CD14-positive monocyte (primary cell): ENCODE measurements around the gene KCNQ1. TPM values are rescaled to one million over a fixed set of nuclear protein-coding genes. Genes with fewer than 3 reads are reported as not detected.

Experiments used
- DNase-seq, 3 donors: peaks; one replicate each; pipeline ENCODE4 v3.0.0-alpha.2; 2011 to 2022
- H2AFZ ChIP-seq: 2 replicates; pipeline ENCODE4 v1.6.0; 2012; ENCODE audit warnings: mild to moderate bottlenecking, low read depth, low read length, inconsistent platforms; ENCODE audit not compliant: insufficient read depth, poor library complexity, severe bottlenecking
- H3K27ac ChIP-seq, 2 donors: 1 replicate in 1 of 2; 2 replicates in 1 of 2; pipeline ENCODE4 v1.5.1; 2012 to 2013; ENCODE audit warnings: low read length in 2 of 2, control low read depth in 1 of 2, inconsistent platforms in 1 of 2, low read depth in 1 of 2, mild to moderate bottlenecking in 1 of 2
- H3K27me3 ChIP-seq, 2 donors: one replicate each; pipeline versions ENCODE4 v1.6.0 to v1.6.1; 2011 to 2013; ENCODE audit warnings: low read length in 2 of 2; ENCODE audit not compliant: control insufficient read depth in 2 of 2, insufficient read depth in 2 of 2
- H3K36me3 ChIP-seq, 2 donors: replicated peaks in 1 of 2; 1 replicate in 1 of 2; 2 replicates in 1 of 2; pipeline versions ENCODE4 v1.5.1 to v1.6.1; 2012 to 2013; ENCODE audit warnings: low read length in 2 of 2, control low read depth in 1 of 2, inconsistent platforms in 1 of 2, mild to moderate bottlenecking in 1 of 2; ENCODE audit not compliant: insufficient read depth in 2 of 2, control insufficient read depth in 1 of 2
- H3K4me1 ChIP-seq, 2 donors: 1 replicate in 1 of 2; 2 replicates in 1 of 2; pipeline versions ENCODE4 v1.5.1 to v1.6.1; 2012 to 2013; ENCODE audit warnings: low read length in 2 of 2, control low read depth in 1 of 2, inconsistent platforms in 1 of 2, mild to moderate bottlenecking in 1 of 2, moderate library complexity in 1 of 2; ENCODE audit not compliant: insufficient read depth in 2 of 2, control insufficient read depth in 1 of 2
- H3K4me2 ChIP-seq: replicated peaks from 2 replicates; pipeline ENCODE3; 2012; ENCODE audit warnings: low read length, moderate library complexity, mild to moderate bottlenecking; ENCODE audit not compliant: poor library complexity, severe bottlenecking; ENCODE audit errors: extremely low read depth
- H3K4me3 ChIP-seq, 3 experiments: fragments of 200-600 bp in 1 of 3; sonication (generic) in 1 of 3; replicated peaks in 1 of 3; 1 replicate in 2 of 3; 2 replicates in 1 of 3; pipeline ENCODE4 v1.5.1; 2011 to 2013; ENCODE audit warnings: low read length in 3 of 3, mild to moderate bottlenecking in 3 of 3, control low read depth in 2 of 3, low read depth in 2 of 3, inconsistent platforms in 1 of 3, moderate library complexity in 1 of 3
- H3K79me2 ChIP-seq: 2 replicates; pipeline ENCODE4 v1.6.0; 2012; ENCODE audit warnings: mild to moderate bottlenecking, control low read depth, inconsistent platforms, low read length, moderate library complexity; ENCODE audit not compliant: insufficient read depth
- H3K9ac ChIP-seq: 2 replicates; pipeline ENCODE4 v1.6.0; 2017; ENCODE audit warnings: low read length, mild to moderate bottlenecking; ENCODE audit not compliant: insufficient read depth, poor library complexity, severe bottlenecking
- H3K9me3 ChIP-seq, 2 donors: replicated peaks in 1 of 2; 1 replicate in 1 of 2; 2 replicates in 1 of 2; pipeline versions ENCODE4 v1.5.1 to v1.6.1; 2012 to 2013; ENCODE audit warnings: low read length in 2 of 2, control low read depth in 1 of 2; ENCODE audit not compliant: control insufficient read depth in 1 of 2, insufficient read depth in 1 of 2
- H4K20me1 ChIP-seq: 2 replicates; pipeline ENCODE4 v1.6.0; 2012; ENCODE audit warnings: mild to moderate bottlenecking, low read length, control low read depth, moderate library complexity; ENCODE audit not compliant: insufficient read depth
- H3K27ac Mint-ChIP-seq, 7 donors: one replicate each; pipeline ENCODE4 v1.8.0; 2020; ENCODE audit warnings: mild to moderate bottlenecking in 7 of 7, mixed read lengths in 7 of 7, moderate library complexity in 6 of 7, inconsistent platforms in 2 of 7
- H3K27me3 Mint-ChIP-seq, 3 donors: one replicate each; pipeline ENCODE4 v1.8.0; 2021 to 2022; ENCODE audit warnings: low read depth in 3 of 3, mild to moderate bottlenecking in 3 of 3, mixed read lengths in 3 of 3, moderate library complexity in 3 of 3, inconsistent platforms in 1 of 3
- H3K36me3 Mint-ChIP-seq, 2 donors: one replicate each; pipeline ENCODE4 v1.8.0; 2020; ENCODE audit warnings: mixed read lengths in 2 of 2, inconsistent platforms in 1 of 2, mild to moderate bottlenecking in 1 of 2
- H3K4me1 Mint-ChIP-seq: one replicate; pipeline ENCODE4 v1.8.0; 2020; ENCODE audit warnings: mild to moderate bottlenecking, mixed read lengths
- H3K4me3 Mint-ChIP-seq, 2 donors: one replicate each; pipeline ENCODE4 v1.8.0; 2020; ENCODE audit warnings: mild to moderate bottlenecking in 2 of 2, mixed read lengths in 2 of 2, moderate library complexity in 1 of 2
- H3K9me3 Mint-ChIP-seq, 7 donors: one replicate each; pipeline ENCODE4 v1.8.0; 2020 to 2022; ENCODE audit warnings: mixed read lengths in 7 of 7, mild to moderate bottlenecking in 6 of 7, moderate library complexity in 6 of 7, inconsistent platforms in 2 of 7
- CTCF ChIP-seq: fragments of 200-600 bp; IDR thresholded peaks from one replicate; pipeline ENCODE4 v1.8.0; 2022; ENCODE audit warnings: antibody characterized with exemption, mild to moderate bottlenecking
- WGBS: methylation state at CpG from one replicate; pipeline ENCODE4 v1.1.5; 2013; ENCODE audit warnings: missing lambda C conversion rate; ENCODE audit not compliant: insufficient coverage; 5-methylcytosine and 5-hydroxymethylcytosine counted together
- intact Hi-C, 2 donors: fragments of 100-400 bp; cut with micrococcal nuclease; formaldehyde crosslinking; loops; one replicate each; pipeline versions ENCODE4 v1.15.0 to v1.15.1; 2023
- polyA plus RNA-seq, 3 donors: library from polyadenylated mRNA; depleted of rRNA in 1 of 3; unstranded in 2 of 3; stranded (reverse) in 1 of 3; fragments of 300-500 nt in 2 of 3; fragments of >200 nt in 1 of 3; fragmentation: Illumina TruSeq in 2 of 3; gene quantifications; 1 replicate in 2 of 3; 2 replicates in 1 of 3; pipeline ENCODE4 v1.2.3, GENCODE V29; 2012 to 2021

Gene KCNQ1
- polyA plus RNA-seq, 3 donors, result 14.9 to 31.8 (median 21.6) TPM

DNA sequence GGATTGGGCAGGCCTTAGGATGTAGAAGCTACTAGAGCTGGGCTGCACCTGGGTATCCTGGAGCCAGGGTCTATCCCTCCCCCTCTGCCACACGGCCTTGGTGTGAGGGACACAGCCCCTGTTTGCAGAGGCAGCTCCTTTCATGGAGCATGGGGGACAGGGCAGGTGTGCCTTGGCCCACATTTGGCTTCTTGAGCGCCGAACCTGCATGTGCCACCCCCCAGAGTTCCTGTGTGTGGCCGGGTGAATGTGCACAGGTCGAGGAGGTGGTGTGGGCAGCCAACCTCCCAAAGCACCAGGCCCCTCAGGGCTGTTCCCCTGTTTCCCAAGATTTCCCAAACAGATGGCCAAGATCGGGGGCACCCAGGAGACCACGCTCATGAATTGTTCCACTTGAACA lies 262.9 kb downstream of the KCNQ1 start:
- DNase-seq, result no peak
- no peak for TF ChIP-seq CTCF
- no peak overlapping the region for H3K9ac ChIP-seq
- Mint-ChIP-seq H3K27me3 (peaks cover 0 to 6% (median 0%) of the 10 kb centered on the region in 3 donors), H3K27ac (no peak overlapping the region), H3K36me3 (peaks cover 20 to 26% of the 10 kb centered on the region in 2 donors), H3K4me1 (peaks cover 19% of the 10 kb centered on the region), H3K4me3 (no peak overlapping the region), H3K9me3 (peaks cover 0 to 8% (median 2%) of the 10 kb centered on the region in 7 donors)
- peaks cover 93% of the 10 kb centered on the region for H4K20me1 ChIP-seq
- no peak overlapping the region for H3K27ac ChIP-seq
- no peak overlapping the region for H2AFZ ChIP-seq
- H3K36me3 ChIP-seq, result peaks cover 0 to 4% of the 10 kb centered on the region in 2 donors
- no peaks in the 10 kb centered on the region for H3K27me3 ChIP-seq
- no peak overlapping the region for H3K4me3 ChIP-seq
- no peak overlapping the region for H3K4me2 ChIP-seq
- H3K4me1 ChIP-seq, result peaks cover 0 to 8% of the 10 kb centered on the region in 2 donors
- H3K79me2 ChIP-seq, result no peaks in the 10 kb centered on the region
- H3K9me3 ChIP-seq, result peaks cover 0 to 7% of the 10 kb centered on the region in 2 donors
- intact Hi-C loops, result no loop called here
- WGBS, result 100% methylated on average over 1 of the region's 7 CpGs

GRCh38 chr11:2708151-2708581 lies 263.4 kb downstream of the KCNQ1 start:
- Histone ChIP-seq H3K27me3 (no peaks in the 10 kb centered on the region), H3K9ac (no peak overlapping the region), H3K36me3 (peaks cover under 1 to 8% of the 10 kb centered on the region in 2 donors), H4K20me1 (peaks cover 93% of the 10 kb centered on the region), H3K4me3 (no peak overlapping the region), H3K4me1 (peaks cover 0 to 7% of the 10 kb centered on the region in 2 donors), H3K9me3 (peaks cover 0 to 7% of the 10 kb centered on the region in 2 donors), H3K27ac (no peak overlapping the region), H3K4me2 (no peak overlapping the region), H2AFZ (no peak overlapping the region), H3K79me2 (no peaks in the 10 kb centered on the region)
- WGBS, result 91% methylated on average over 8 of the region's 11 CpGs
- intact Hi-C loops, result no loop called here
- H3K4me3 Mint-ChIP-seq, result no peak overlapping the region
- TF ChIP-seq CTCF, result no peak
- H3K27me3 Mint-ChIP-seq, result peaks cover 0 to 6% (median 0%) of the 10 kb centered on the region in 3 donors
- no peak overlapping the region for H3K27ac Mint-ChIP-seq
- no peak for DNase-seq
- H3K9me3 Mint-ChIP-seq, result peaks cover 0 to 8% (median 2%) of the 10 kb centered on the region in 7 donors
- H3K36me3 Mint-ChIP-seq, result peaks cover 23 to 30% of the 10 kb centered on the region in 2 donors
- peaks cover 17% of the 10 kb centered on the region for H3K4me1 Mint-ChIP-seq
